Activated T-cell treated with anti-CD3 and anti-CD28 coated beads for 48 hours (primary cell): ENCODE data around the gene METTL16.
"Not testable (repeated sequence)": the region's sequence is repeated elsewhere in the genome, so short reads cannot be mapped to it uniquely, and the experiment has no call there.

Experiments used
- DNase-seq: peaks from one replicate; pipeline ENCODE4 v3.0.0-alpha.2; 2020; ENCODE audit warnings: low read depth

METTL16 gene

GRCh38 chr17:2450016-2450650 lies 61.6 kb downstream of the METTL16 start:
- no peak for DNase-seq

GRCh38 chr17:2449486-2449885 lies 62.2 kb downstream of the METTL16 start:
- DNase-seq: no peak

- not testable (repeated sequence) for DNase-seq
These were observed 64.2 kb downstream of the METTL16 start for GRCh38 chr17:2447479-2447878.

GRCh38 chr17:2445638-2446037 lies 66.0 kb downstream of the METTL16 start:
- DNase-seq: no peak

- no peak for DNase-seq
These were observed 67.3 kb downstream of the METTL16 start for GRCh38 chr17:2444382-2444781.

- no peak for DNase-seq
These were observed 69.5 kb downstream of the METTL16 start for GRCh38 chr17:2442166-2442565.

GRCh38 chr17:2440930-2441329 lies 70.8 kb downstream of the METTL16 start:
- no peak for DNase-seq

GRCh38 chr17:2439997-2440396 lies 71.7 kb downstream of the METTL16 start:
- DNase-seq: not testable (repeated sequence)

GRCh38 chr17:2438823-2439222 lies 72.9 kb downstream of the METTL16 start:
- DNase-seq: no peak

- no peak for DNase-seq
These were observed 75.3 kb downstream of the METTL16 start for GRCh38 chr17:2436316-2436905.

- no peak for DNase-seq
These were observed 75.8 kb downstream of the METTL16 start for GRCh38 chr17:2435862-2436261.

GRCh38 chr17:2435181-2435741 lies 76.4 kb downstream of the METTL16 start:
- no peak for DNase-seq

- DNase-seq: no peak
These were observed 78.0 kb downstream of the METTL16 start for GRCh38 chr17:2433696-2434095.

- no peak for DNase-seq
These were observed 83.8 kb downstream of the METTL16 start for GRCh38 chr17:2427910-2428309.

GRCh38 chr17:2427215-2427614 lies 84.5 kb downstream of the METTL16 start:
- no peak for DNase-seq

- DNase-seq: no peak
These were observed 88.4 kb downstream of the METTL16 start for GRCh38 chr17:2423271-2423670.

GRCh38 chr17:2421315-2422147 lies 90.2 kb downstream of the METTL16 start:
- no peak for DNase-seq

- no peak for DNase-seq
These were observed 91.5 kb downstream of the METTL16 start for GRCh38 chr17:2420176-2420575.

- no peak for DNase-seq
These were observed 92.2 kb downstream of the METTL16 start for GRCh38 chr17:2419486-2419885.

- DNase-seq: no peak
These were observed 93.1 kb downstream of the METTL16 start for GRCh38 chr17:2418572-2418971.

GRCh38 chr17:2416010-2416734 lies 95.5 kb downstream of the METTL16 start:
- peak; percentile 81 for DNase-seq

GRCh38 chr17:2415081-2415480 lies 96.6 kb downstream of the METTL16 start:
- no peak for DNase-seq
